ENCODE data around the gene TBC1D9. TPM values are rescaled to one million over a fixed set of nuclear protein-coding genes. Genes with fewer than 3 reads are reported as not detected.

The TBC1D9 gene
- total RNA-seq, 2 donors from 2014 or later: 22.3 to 29.0 TPM

GRCh38 chr4:140602714-140603113, 153.5 kb downstream of the TBC1D9 start:
- no peaks in the 10 kb centered on the region for H3K27me3 Mint-ChIP-seq (ENCODE audit: insufficient read depth)
- no peak overlapping the region for H3K4me3 Mint-ChIP-seq
- peaks cover 12% of the 10 kb centered on the region for H3K4me1 Mint-ChIP-seq

DNA sequence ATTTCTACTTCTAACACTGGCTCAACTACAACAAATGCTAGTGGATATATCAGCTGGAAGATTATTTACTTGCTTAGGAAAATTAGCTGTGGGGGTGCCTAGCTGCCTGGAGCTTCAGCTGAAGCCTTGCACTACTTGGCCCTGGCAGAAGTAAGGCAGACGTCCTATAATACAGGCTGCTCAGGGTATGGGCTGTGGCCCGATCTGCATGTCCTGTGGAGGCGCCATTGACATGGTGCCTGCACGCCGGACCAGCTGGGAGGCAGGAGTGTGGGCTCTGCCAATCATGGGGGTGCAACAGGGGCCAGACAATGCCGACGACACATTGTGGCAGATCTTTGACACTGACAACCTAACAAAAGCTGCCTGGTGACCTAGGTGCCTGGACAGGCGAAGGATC, 155.8 kb downstream of the TBC1D9 start:
- Histone ChIP-seq H3K36me3 (ENCODE audit: control insufficient read depth, insufficient read depth, low read length) (no peaks in the 10 kb centered on the region), H3K27ac (ENCODE audit: low read depth, low read length) (no peak overlapping the region), H3K9me3 (ENCODE audit: control insufficient read depth, low read length) (no peaks in the 10 kb centered on the region), H3K4me1 (ENCODE audit: control insufficient read depth, insufficient read depth, low read length) (no peaks in the 10 kb centered on the region), H3K4me3 (ENCODE audit: low read length) (no peak overlapping the region), H3K9ac (ENCODE audit: extremely low read depth, low read length, poor library complexity, severe bottlenecking) (no peak overlapping the region), H3K27me3 (ENCODE audit: control insufficient read depth, insufficient read depth, low read length, poor library complexity, severe bottlenecking) (no peaks in the 10 kb centered on the region)
- 82 to 89% methylated on average over 2 to 8 of the region's 8 CpGs for WGBS, 2 experiments (ENCODE audit: insufficient coverage in 1 of 2, insufficient read length in 1 of 2)
- H3K27me3 Mint-ChIP-seq (ENCODE audit: insufficient read depth): no peaks in the 10 kb centered on the region
- peaks cover 12% of the 10 kb centered on the region for H3K4me1 Mint-ChIP-seq
- no peak for TF ChIP-seq CTCF (conservative IDR thresholded peaks at IDR 0.05)
- H3K27ac Mint-ChIP-seq: no peak overlapping the region
- no peak for DNase-seq
- H3K36me3 Mint-ChIP-seq (ENCODE audit: low read depth): no peaks in the 10 kb centered on the region
- H3K9me3 Mint-ChIP-seq: no peaks in the 10 kb centered on the region
- H3K4me3 Mint-ChIP-seq: no peak overlapping the region

More at GRCh38 chr4:140602714-140603113, 153.5 kb downstream of the TBC1D9 start:
- no peaks in the 10 kb centered on the region for H3K9me3 Mint-ChIP-seq
- no peak for DNase-seq
- no peak overlapping the region for H3K27ac ChIP-seq (ENCODE audit: low read depth, low read length)
- H3K27ac Mint-ChIP-seq: no peak overlapping the region
- no peak overlapping the region for H3K4me3 ChIP-seq (ENCODE audit: low read length)
- 80 to 84% methylated on average over 1 to 2 of the region's 2 CpGs for WGBS, 2 experiments (ENCODE audit: insufficient coverage in 1 of 2, insufficient read length in 1 of 2)
- H3K27me3 ChIP-seq (ENCODE audit: control insufficient read depth, insufficient read depth, low read length, poor library complexity, severe bottlenecking): no peaks in the 10 kb centered on the region
- H3K36me3 ChIP-seq (ENCODE audit: control insufficient read depth, insufficient read depth, low read length): no peaks in the 10 kb centered on the region
- H3K4me1 ChIP-seq (ENCODE audit: control insufficient read depth, insufficient read depth, low read length): no peaks in the 10 kb centered on the region
- H3K36me3 Mint-ChIP-seq (ENCODE audit: low read depth): no peaks in the 10 kb centered on the region
- TF ChIP-seq CTCF (conservative IDR thresholded peaks at IDR 0.05): no peak
- H3K9me3 ChIP-seq (ENCODE audit: control insufficient read depth, low read length): no peaks in the 10 kb centered on the region
- no peak overlapping the region for H3K9ac ChIP-seq (ENCODE audit: extremely low read depth, low read length, poor library complexity, severe bottlenecking)

DNA sequence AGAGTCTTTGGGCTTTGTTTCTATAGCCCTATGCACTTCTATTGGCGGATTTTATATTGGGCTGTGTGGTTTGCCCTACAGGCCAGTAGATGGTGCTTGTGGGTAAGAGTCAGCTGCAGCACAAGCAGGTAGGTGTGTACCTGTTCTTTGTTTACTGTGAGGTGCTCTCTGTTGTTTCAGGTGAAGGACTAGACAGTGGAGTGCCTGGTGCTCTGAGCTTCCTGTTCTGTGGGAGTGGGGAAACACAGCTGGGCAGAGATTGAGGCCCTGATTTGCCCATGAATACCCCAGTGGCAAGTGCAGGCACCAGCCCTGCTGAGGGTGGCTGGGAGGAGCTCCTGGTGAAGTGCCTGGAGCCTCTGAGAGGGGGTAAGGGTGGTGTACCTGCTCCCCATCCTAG, 161.1 kb downstream of the TBC1D9 start:
- Histone ChIP-seq H3K4me1 (ENCODE audit: control insufficient read depth, insufficient read depth, low read length) (no peaks in the 10 kb centered on the region), H3K9me3 (ENCODE audit: control insufficient read depth, low read length) (no peaks in the 10 kb centered on the region), H3K36me3 (ENCODE audit: control insufficient read depth, insufficient read depth, low read length) (no peaks in the 10 kb centered on the region), H3K9ac (ENCODE audit: extremely low read depth, low read length, poor library complexity, severe bottlenecking) (no peak overlapping the region), H3K27me3 (ENCODE audit: control insufficient read depth, insufficient read depth, low read length, poor library complexity, severe bottlenecking) (peaks cover 3% of the 10 kb centered on the region), H3K4me3 (ENCODE audit: low read length) (no peak overlapping the region), H3K27ac (ENCODE audit: low read depth, low read length) (no peak overlapping the region)
- Mint-ChIP-seq H3K9me3 (peaks cover 2% of the 10 kb centered on the region), H3K36me3 (ENCODE audit: low read depth) (no peaks in the 10 kb centered on the region), H3K27ac (no peak overlapping the region), H3K27me3 (ENCODE audit: insufficient read depth) (peaks cover 15% of the 10 kb centered on the region), H3K4me3 (no peak overlapping the region), H3K4me1 (peaks cover 3% of the 10 kb centered on the region)
- peak; percentile 86 for TF ChIP-seq CTCF (conservative IDR thresholded peaks at IDR 0.05)
- peak; percentile 81 for DNase-seq
- 24% methylated on average over 1 of the region's 1 CpG; no CpG with 5 or more reads in 1 of the 2 experiments for WGBS, 2 experiments (ENCODE audit: insufficient coverage in 1 of 2, insufficient read length in 1 of 2)

Data from endodermal cell (in vitro differentiated cells).